Islet of Langerhans (tissue), 1 donor: ENCODE data around the gene HES7.

Source experiments
- FAIRE-seq: peaks from one replicate; lab custom pipeline; 2011; peaks lifted over from hg19 to GRCh38; lab: Jason Lieb, UNC

Gene HES7

GRCh38 chr17:8142887-8143580 lies 19.1 kb upstream of the HES7 start:
- FAIRE-seq: no peak

DNA sequence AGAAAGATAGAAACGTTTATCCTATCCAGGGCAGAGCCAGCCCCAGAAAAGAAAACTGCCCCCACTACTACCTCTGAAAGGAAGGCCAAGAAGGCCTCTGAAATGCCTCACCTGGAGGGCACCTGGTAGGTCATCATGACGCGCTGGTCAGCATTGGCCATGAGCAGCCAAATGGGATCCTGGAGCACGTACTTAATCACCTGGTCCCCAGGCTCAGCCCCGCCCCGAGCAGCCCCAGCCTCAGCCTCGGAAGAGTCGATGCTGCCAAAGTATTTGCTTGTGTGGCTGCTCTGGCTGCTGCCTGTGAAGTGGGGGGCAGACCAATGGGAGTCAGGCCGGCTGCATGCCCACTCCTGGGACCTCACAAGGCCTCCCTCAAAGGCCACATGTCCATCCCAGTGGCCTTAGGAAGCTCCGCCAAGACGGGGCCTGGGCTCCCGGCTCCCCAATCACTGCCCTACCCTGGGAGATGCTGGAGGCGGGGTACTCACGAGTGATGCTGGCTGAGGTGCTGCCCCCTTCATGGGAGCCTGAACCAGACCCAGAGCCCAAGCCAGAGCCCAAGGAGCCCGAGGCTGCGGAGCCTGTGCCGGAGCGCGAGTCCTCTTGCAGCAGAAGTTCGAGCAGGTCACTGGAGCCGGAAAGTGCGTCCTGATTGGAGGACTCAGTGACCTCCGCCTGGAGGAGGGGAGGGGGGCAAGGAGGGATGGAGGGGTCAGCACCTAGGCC lies 18.4 kb upstream of the HES7 start:
- no peak for FAIRE-seq

DNA sequence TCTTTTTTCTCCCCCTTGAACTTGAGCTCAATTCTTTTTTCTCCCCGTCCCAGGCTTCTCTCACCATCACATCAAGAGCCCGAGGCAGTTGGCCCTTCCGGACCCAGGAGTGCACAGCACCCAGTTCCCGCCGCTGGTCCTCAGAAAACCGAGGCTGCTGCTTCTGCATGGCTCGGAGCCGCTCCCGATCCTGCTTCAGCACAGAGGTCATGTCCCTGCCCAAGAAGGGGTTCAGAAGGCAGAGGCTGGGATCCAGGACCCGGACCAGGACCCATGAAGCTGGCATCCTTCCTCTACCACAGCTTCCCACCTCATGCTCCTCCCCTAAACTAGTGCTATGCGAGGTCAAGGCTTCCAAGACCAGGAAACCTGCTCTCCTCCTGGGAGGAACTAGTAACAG lies 17.8 kb upstream of the HES7 start:
- FAIRE-seq: no peak

DNA sequence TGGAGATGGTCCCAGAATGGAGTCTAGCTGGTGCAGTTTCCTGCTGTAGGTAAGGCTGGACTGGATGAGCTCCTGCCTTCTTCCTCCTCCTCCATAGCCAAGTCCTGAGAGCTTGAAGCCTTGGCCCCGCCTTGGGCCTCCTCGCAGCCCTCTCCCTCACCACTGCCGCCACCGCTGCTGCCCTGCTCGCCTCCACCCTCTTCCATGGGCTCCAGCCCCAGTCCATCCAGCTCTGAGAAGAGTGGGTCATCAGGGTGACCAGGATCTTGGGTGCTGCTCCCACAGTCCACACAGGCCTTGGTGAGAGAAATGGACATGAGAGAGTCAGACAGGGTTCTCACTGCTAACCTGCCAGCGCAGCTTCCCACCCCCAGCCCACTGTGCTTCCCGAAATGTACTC lies 17.1 kb upstream of the HES7 start:
- FAIRE-seq: no peak

DNA sequence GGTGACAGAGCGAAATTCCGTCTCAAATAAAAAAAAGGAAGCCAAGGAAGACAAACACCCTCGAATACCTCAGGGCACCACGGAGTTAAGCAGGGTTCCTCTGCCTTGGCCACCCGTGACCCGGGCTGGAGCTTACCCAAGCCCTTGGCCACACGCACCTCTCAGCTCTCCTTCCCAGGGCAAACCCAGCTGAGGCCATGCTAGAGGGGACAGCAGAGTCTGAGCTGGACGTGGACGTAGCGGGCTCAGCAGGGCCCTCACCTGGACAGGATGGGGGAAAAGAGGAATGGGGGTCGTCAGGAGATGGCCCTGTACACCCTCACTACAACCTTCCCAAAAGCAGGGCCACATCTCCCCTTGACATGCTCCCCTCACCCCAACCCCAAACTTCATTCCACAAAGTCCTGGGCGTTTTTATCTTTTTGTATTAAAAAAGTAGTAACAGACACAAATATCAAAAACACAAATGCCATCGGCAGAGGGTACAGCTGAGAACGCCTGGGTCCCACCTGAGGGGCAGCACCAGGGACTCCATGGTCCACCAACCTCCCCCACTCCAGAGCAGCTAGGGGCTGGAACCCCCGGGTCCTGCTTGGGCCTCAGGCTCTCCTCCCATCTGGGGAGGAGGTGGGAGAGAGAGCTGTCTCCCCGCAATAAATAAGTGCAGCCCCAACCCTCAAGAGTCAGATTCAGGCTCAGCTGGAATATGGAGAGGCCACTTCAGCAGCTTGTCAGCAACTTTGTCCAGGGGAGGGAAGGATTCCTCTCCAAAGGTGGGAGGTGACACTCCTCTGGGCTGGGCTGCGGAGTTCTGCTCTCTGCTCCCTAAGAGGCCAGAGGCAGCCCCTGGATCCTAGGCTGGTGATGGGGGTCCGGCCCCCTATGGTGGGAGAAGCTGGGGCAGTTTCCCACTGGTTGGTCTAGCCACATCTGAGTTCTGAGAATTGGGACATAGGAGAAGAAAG lies 16.4 kb upstream of the HES7 start:
- no peak for FAIRE-seq

DNA sequence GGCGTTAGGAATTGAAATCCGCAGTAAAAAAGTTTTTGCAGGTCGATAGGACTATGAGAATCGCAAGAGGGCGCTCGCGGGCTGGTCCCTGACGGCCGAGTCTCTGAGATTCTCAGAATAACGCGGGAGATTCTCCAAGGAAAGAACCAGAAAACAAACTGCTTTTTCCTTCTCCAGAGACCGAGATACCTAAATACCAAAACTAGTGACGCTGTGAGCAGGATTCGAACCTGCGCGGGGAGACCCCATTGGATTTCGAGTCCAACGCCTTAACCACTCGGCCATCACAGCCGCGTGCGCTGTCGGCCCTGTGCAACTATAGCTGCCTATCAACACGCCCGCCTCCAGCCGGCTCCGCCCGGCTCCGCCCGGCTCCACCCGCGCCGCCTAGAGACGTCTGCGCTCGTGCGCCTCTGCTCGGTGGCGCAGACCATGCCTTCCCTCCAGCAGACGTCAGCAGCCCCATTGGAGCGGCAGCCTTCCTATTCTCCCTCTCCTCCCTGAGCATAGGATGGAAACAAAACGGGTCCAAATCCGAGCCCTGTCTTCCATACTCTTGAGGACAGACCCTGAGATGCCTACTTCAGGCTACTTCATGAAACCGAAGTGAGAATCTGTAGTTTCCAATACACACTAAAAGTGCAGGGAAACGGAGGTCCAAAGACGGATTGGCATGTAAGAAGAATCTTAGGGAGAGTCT lies 14.9 kb upstream of the HES7 start:
- FAIRE-seq: peak; percentile 89

GRCh38 chr17:8138374-8138671 lies 14.4 kb upstream of the HES7 start:
- no peak for FAIRE-seq

- FAIRE-seq: no peak
Measured at GRCh38 chr17:8137645-8138373, 13.9 kb upstream of the HES7 start.

DNA sequence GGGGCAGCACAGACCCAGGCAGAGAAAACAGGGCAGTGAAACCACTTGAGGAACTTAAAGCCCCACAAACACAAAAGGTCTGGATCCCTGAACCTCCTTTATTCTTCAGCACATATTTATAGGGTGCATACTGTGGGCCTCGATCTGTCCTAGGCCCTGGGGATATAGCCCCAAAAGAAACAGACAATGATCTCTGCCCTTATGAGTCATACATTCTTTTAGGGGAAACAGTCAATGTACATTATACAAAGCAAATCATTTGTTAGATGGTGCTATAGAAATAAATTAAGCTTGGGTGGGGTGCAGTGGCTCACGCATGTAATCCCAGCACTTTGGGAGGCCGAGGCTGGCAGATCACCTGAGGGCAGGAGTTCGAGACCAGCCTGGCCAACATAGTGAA lies 10.0 kb upstream of the HES7 start:
- no peak for FAIRE-seq

DNA sequence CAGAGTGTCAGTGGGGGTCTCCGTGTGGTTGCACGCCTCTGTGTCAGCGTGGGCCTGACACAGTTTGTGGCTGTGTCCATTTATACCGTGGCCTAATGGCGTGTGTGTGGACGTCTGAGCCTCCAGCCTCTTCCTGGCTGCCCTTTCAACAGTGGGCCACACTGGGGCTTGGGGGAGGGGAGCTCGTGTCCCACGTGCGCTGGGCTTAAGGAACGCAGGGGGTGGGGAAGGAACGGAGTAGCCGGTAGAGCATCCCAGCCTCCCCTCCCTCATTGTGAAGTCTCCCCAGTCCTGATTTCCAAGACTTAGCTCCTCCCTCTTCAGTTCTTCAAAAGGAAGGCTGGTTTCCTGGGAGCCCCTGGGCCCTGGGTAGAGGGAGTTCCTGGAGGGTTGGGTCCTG lies 9.5 kb upstream of the HES7 start:
- FAIRE-seq: no peak

DNA sequence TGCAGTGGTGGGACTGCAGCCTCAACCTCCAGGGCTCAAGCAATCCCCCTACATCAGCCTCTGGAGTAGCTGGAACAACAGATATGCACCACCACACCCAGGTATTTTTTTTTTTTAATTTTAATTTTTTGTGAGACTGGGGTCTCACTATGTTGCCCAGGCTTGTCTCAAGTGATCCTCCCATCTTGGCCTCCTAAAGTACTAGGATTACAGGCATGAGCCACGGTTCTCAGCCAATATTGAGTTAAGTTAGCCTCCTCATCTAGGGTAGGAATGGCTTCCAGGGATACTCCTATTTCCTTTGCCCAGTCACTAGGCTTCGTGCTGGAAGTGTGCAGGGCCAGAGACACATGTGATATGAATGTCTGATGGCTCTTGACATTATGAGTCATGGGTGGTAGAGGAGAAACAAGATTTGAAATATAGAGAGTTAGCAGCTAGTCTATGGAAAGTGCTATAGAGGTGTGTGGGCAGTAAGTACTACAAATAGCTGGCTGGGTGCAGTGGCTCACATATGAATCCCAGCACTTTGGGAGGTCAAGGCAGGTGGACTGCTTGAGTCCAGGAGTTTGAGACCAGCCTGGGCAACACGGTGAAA lies 8.0 kb upstream of the HES7 start:
- FAIRE-seq: no peak

DNA sequence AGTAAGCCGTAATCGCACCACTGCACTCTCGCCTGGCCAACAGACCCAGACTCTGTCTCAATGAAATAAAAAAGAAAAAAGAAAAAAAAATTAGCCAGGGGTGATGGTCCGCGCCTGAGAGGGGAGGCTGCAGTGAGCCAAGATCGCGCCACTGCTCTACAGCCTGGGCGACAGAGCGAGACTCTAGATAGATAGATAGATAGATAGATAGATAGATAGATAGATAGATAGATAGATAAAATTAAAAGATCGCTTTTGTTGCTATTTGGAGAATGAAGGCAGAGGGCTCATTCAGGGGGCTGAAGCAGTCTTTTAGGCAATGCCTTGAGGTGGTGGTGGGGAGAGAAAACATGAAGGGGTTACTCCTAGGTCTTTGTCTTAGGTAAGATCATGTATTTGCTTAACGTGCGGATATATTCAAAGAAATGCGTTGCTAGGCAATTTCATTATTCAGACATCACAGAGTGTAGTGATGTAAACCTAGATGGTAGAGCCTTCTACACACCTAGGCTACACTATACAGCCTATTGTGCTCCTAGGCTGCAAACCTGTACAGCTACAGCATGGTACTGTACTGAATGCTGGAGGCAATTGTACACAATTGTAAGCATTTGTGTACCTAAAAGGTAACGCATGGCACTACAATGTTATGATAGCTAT lies 4.3 kb upstream of the HES7 start:
- no peak for FAIRE-seq

- no peak for FAIRE-seq
Measured at GRCh38 chr17:8126491-8127066, 2.7 kb upstream of the HES7 start.

DNA sequence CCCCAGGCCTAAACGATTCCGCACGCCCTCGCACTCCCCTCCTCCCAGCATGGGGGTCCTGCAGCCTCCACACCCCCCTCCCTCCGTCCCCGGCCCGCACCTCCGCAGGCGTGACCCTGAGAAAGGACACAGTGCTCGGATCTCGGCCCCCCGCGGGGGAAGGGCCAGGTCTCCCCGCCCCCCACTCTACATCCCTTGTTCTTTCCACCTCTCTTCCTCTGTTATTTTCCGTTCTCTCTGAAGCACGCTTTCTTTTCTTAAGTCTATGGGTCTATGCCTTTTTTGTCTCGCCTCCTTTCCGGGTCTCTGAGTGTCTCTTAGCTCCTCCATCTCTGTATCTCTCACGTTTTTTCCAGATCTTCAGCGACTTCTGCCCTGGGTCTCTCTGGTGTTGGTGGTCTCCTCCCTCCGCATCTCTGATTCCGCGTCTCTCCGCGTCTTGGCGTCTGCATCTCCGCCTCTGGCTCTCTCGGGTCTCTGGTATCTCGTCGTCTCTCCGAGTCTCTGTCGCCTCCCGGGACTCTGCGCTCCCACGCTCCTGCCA lies 2.1 kb upstream of the HES7 start:
- no peak for FAIRE-seq

GRCh38 chr17:8125154-8125946 lies 1.4 kb upstream of the HES7 start:
- FAIRE-seq: no peak

GRCh38 chr17:8124350-8125153 lies 646 bp upstream of the HES7 start:
- no peak for FAIRE-seq

DNA sequence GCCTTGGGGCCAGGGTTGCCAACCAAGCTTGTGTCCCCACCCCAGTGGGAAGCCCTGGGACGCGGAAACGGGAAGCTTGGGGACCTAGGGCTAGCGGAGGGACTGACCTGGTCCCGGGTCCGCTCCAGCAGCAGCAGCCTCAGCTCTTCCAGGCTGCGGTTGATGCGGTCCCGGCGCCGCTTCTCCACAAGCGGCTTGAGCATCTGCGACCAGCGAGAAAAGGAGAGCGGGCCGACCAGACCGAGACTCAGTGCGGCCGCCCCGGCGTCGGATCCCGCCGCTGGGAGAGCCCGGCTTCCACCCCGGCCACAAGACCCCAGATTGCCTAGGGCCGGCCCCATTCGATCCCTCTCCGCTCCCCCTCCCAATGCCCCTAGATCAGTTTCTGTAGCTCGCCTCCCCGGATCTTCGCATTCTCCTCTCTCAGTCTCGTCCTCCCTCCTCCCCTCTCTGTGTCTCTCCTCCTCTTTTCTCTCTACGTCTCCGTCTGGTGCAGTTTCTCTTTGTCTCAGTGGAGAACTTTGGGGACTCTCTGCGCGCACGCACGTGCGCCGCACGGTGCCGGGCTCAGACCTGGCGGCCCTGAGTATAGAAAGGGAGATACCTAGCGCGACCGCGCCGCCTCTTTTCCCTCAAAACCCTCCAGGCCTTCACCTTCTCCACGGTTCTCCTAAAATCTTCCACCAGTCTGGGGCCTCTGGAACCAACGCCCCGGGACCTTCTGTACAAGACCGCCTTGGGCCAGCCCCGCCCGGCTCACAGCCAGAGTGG lies 797 bp downstream of the HES7 start:
- FAIRE-seq: no peak
